GM19438 (cell line): Measurements from ENCODE around the gene STIP1.

Experiments used
- ATAC-seq: cut with Tn5 transposase; IDR thresholded peaks from one replicate; pipeline ENCODE4 v1.9.1; 2021; ENCODE audit warnings: low read depth; ENCODE audit not compliant: unreplicated experiment

The STIP1 gene

DNA sequence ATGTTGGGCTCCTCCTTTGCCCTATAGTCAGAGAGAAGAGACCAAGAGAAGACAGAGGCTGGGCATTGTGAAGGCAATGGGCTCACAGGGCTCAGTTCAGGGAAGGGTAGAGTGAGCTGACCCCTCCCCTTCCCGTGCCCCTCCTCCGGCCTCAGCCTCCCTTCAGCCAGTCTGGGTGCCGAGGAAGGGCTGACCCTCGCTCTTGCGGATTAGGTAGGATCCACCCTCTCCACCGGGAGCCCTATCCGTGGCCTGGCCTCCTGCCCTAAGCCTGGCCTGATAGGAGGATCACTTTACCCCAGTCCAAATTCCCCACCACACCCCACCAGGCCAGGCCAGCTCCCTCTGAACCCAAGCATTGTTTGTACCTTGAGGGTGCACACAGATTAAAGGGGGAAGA, 62.6 kb downstream of the STIP1 start:
- ATAC-seq = no peak

DNA sequence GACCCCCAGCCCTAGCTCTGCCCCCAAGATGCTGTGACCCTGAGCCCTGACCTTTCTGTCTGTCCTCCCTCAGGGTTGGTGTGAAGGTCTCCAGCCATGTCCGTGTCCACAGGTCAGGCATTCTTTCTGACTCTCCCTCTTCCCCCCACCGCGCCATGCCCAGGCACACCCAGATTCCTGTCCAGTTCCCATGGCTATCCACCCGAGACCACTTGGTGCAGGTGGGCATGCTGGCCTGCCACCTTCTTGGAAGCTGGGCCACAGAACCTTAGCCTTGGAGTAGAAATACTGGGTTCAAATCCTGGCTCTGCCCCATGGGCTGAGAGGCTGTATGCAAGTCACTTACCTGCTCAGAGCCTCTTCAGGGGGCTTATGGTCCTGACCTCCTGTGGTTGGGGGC, 63.1 kb downstream of the STIP1 start:
- no peak for ATAC-seq

DNA sequence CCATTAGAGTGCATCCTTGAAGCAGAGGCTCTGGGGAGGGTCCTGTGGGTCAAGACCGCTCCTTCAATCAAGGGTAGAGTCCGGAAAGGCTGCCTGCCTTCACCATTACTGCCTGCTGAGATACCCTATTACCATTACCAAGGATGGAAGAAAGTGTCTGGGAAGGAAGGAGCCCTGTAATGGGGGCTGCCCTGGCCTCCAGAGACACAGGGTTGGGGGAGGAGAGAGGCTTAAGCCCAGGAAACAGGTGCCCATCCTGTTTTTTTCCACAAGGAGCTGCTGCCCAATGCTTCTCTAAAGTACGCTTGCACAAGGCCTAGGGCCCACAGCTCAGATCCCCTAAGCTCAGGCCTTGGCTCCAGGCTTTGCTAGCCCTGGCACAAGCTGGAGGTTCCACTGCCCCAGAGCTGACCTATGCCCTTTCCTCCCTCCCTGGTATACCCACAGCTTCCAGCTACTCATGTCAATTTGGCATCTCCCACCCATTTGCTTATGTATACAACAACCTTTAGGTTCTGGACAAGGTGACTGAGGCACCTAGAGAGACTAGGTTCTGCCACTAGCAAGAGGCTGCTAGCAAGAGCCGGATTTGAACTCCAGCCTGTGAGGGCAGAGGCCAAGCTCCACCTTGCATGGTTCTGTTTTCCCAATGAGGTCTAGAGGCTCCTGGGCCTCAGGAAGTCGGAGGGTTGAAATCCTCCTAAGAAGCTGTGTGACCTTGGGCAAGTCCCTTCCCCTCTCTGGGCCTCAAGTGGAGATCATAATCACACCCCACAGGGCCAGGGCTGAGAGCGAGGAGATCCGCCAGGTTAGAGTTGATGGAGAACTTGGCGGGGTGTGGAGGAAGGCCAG, 63.8 kb downstream of the STIP1 start:
- no peak for ATAC-seq

DNA sequence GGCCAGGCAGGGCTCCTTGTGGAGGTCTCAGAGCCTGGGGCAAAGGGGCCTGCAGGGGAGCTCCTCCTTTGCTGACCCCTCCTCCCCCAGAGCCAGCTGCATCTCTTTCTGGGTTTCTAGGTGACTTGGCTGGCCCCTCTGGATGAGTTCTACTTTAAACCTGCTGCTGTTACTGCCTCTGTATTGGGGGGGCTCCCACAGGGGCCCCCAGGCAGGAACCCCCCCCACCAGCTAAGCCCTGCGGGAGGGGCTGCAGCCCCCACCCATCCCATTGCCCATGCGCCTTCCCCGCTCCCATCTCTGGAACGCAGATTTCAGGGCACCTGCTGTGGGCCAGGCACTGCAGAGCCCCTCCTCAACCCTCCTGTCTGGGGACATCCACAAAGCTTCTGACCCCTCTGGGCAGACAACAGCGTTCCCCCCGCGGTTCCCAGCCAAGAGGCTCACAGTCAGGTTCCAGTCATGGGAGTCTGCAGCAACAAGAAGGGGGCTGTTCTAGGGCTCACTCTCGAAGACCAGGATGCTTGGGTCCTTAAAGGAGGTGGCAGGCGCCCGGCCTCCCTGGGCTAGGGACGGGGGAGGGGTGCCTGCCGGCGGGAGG, 64.5 kb downstream of the STIP1 start:
- ATAC-seq = no peak

DNA sequence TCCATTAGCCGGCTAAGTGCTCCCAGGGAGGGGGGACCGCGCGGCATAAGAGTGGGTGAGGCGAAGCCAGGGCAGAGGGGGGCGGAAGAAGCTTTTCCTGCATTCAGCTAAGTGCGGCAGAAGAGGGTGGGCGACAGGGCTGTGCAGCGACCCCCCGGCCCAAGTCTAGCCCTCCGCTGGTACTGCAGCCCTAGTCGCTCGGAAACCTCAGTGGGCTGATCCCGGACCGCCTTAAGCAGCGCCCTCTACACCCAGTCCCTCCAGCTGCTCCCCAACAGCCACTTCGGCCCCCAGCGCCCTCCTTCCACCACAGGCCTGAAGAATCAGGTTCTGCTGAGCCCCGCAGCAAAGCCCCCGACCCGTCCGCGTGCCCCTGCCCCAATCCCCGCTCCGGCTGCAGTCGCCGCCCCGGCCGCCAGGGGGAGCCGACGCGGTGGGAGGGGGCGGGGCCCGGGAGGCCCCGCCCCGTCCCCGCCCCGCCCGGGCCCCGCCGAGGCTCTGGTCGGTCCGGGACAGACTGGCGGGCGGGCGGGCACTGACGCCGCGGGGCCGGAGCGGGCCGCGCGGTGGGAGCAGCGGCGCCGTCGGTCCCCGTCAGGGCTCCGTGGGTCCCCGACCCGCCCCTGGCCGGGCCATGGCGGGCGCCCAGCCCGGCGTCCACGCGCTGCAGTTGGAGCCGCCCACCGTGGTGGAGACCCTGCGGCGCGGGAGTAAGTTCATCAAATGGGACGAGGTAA, 65.2 kb downstream of the STIP1 start, which contains the start of gene PLCB3:
Gene PLCB3 (plus strand): TSS at position 515 of the 737 bp plus-strand sequence. CDS start 120 bp downstream, at position 635.
- ATAC-seq = no peak

DNA sequence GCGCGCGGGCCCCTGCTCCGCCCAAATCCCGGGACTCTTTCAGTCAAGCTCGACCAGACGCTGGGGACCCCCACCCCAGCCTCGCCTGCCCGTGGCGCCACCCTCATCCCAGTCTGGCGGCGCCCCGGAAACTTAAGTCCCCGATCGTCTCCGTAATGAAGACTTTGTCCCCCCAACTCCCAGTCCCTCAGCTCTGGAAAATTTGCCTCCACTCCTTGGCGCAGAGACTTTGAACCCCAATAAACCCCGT, 65.7 kb downstream of the STIP1 start:
- no peak for ATAC-seq

DNA sequence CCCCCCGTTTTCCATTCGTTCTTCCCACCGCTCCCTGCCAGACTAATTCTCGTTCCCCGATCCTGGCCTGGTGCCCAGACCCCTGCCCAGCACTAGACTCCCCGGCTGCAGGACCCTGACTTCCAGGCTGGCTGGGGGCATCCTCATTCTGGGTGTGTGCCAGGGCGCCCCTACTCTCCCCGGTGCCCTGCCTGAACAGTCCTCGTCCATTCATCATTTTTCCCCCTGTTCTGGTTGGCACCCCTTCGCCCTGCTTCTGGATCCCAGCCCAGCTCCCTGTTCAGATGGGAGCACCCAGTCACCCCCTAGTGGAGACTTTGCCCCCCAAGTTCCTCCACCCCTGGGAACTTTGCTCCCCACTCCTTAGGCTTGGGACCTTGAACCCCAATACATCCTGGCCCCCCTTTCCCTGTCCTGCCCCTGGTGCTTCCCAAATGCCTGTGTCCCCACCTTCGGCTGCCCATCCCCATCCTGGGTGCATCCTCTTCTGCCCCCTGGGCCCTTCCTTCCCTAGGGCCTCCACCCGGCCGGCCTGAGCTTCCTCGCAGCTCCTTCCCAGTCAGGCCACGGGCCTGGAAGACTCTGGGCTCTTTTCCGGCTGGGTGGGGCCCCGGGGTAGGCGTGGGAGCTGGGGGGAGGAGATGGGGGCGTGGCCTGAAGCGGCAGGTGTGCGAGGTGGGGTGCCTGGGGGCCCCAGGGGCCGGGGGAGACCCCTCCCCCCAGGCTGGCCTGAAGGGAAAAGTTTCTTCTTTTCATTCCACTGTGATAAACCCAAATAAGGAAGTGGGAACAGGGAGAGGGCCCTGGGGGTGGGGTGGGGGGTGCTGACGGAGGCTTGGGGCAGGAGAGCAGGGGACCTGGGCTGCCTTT, 66.3 kb downstream of the STIP1 start:
- no peak for ATAC-seq

DNA sequence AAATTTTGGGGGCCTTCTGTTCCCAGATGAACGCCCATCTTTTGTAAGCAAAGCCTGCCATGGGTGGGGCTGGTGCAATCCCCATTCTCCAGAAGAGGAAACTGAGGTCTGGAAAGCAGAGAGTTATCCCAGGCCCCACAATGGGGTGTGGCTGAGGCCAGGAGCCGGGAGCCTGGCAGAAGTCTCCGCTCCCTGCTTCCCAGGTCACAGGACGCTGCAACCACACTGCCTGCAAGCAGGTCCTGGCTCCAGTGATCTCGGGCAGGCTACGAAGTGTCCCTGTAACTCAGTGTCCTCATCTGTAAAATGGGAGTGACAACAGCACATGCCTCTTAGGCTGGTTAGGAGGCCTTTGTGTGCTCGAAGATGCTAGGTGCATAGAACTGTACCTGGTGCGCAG, 67.1 kb downstream of the STIP1 start:
- ATAC-seq = no peak

DNA sequence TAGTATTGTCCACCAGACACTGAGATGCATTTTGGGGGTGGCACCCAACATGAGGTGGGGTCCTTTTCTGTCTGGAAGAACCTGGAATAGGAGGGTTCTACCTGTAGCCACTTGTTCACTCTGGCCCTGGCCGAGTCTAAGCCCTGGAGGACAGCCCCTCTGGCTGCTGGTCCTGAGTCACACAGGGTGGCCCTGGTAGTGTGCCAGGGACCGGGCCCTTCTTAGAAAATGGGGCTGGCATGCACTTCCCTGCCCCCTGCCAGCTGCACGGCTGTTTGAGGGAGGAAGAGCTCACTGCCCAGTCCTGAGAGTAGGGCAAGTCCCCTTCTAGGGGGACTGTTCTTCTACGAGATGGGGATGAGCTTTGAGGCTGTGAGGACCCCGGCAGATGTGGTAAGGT, 67.5 kb downstream of the STIP1 start:
- ATAC-seq = no peak
